ENCODE results near the gene CREB3L2. TPM values are rescaled to one million over a fixed set of nuclear protein-coding genes. Genes with fewer than 3 reads are reported as not detected.
A peak's percentile ranks its signal among the peaks of the same experiment; 100 is the strongest.

The CREB3L2 gene
- total RNA-seq, 1 experiment from 2014 or later, result 49.8 TPM

GRCh38 chr7:137981668-137982067 lies 20.2 kb downstream of the CREB3L2 start:
- ATAC-seq, result no peak
- intact Hi-C loops (cut with micrococcal nuclease), result no loop called here
- H3K36me3 ChIP-seq (ENCODE audit: control insufficient read depth in 1 of 2, insufficient read depth in 2 of 2, low read length in 2 of 2), result no peaks in the 10 kb centered on the region
- DNase-seq (ENCODE audit: low read depth, low spot score), result no peak
- BruUV-seq (replicated peaks), result no TSS peak
- no peak overlapping the region for H2AFZ ChIP-seq (ENCODE audit: low read depth, low read length, poor library complexity, severe bottlenecking)
- no peaks in the 10 kb centered on the region for H3K27me3 ChIP-seq (ENCODE audit: insufficient read depth, low read length)
- ChIA-PET POLR2A (no interaction called here), RAD21 (ENCODE audit: low non-redundant PET in 1 of 2, low total read pairs in 2 of 2, uncharacterized antibody in 2 of 2, unreplicated experiment in 2 of 2) (no interaction called here), CTCF (no interaction called here)
- peaks cover 40 to 54% of the 10 kb centered on the region in 2 experiments for H3K4me1 ChIP-seq (ENCODE audit: control insufficient read depth in 1 of 2, insufficient read depth in 2 of 2, low read length in 2 of 2)
- H4K20me1 ChIP-seq (ENCODE audit: insufficient read depth), result no peaks in the 10 kb centered on the region
- peaks cover 10% of the 10 kb centered on the region for H3K79me2 ChIP-seq (ENCODE audit: insufficient read depth, low read length)
- no peaks in the 10 kb centered on the region for H3K9me2 ChIP-seq (ENCODE audit: insufficient read depth)
- H3K27ac ChIP-seq (ENCODE audit: low read depth, low read length), result no peak overlapping the region
- no peaks in the 10 kb centered on the region for H3K9me3 ChIP-seq (ENCODE audit: control insufficient read depth in 1 of 2, insufficient read depth in 1 of 2, low read depth in 1 of 2, low read length in 2 of 2)
- H3K4me3 ChIP-seq (replicated peaks in 1 of 2; ENCODE audit: low read depth in 1 of 2, low read length in 2 of 2), result no peak overlapping the region
- H3K9ac ChIP-seq (ENCODE audit: low read length), result no peak overlapping the region
- no peak for TF ChIP-seq TCF7L2 (IDR thresholded peaks at IDR 0.05; ENCODE audit: borderline replicate concordance, extremely low read depth, insufficient read depth, insufficient read length)
- H3K4me2 ChIP-seq (ENCODE audit: low read length), result peak overlapping the region; percentile 5

GRCh38 chr7:137981175-137981574 lies 20.7 kb downstream of the CREB3L2 start:
- POLR2A ChIA-PET, result no interaction called here
- Histone ChIP-seq H3K4me1 (ENCODE audit: control insufficient read depth in 1 of 2, insufficient read depth in 2 of 2, low read length in 2 of 2) (peaks cover 40 to 56% of the 10 kb centered on the region in 2 experiments), H2AFZ (ENCODE audit: low read depth, low read length, poor library complexity, severe bottlenecking) (no peak overlapping the region), H3K27me3 (ENCODE audit: insufficient read depth, low read length) (no peaks in the 10 kb centered on the region), H3K9ac (ENCODE audit: low read length) (no peak overlapping the region), H3K27ac (ENCODE audit: low read depth, low read length) (no peak overlapping the region), H3K9me3 (ENCODE audit: control insufficient read depth in 1 of 2, insufficient read depth in 1 of 2, low read depth in 1 of 2, low read length in 2 of 2) (no peaks in the 10 kb centered on the region), H3K9me2 (ENCODE audit: insufficient read depth) (no peaks in the 10 kb centered on the region), H3K4me2 (ENCODE audit: low read length) (peak overlapping the region; percentile 5), H3K4me3 (replicated peaks in 1 of 2; ENCODE audit: low read depth in 1 of 2, low read length in 2 of 2) (no peak overlapping the region), H4K20me1 (ENCODE audit: insufficient read depth) (no peaks in the 10 kb centered on the region), H3K79me2 (ENCODE audit: insufficient read depth, low read length) (peaks cover 7% of the 10 kb centered on the region), H3K36me3 (ENCODE audit: control insufficient read depth in 1 of 2, insufficient read depth in 2 of 2, low read length in 2 of 2) (no peaks in the 10 kb centered on the region)
- ATAC-seq (no peak), DNase-seq (ENCODE audit: low read depth, low spot score) (no peak)
- TF ChIP-seq CEBPB (IDR thresholded peaks at IDR 0.05; ENCODE audit: low read depth), result no peak
- TF ChIP-seq EZH2phosphoT487 (IDR thresholded peaks at IDR 0.05; ENCODE audit: borderline replicate concordance), result no peak
- TF ChIP-seq CBX3 (IDR thresholded peaks at IDR 0.05; ENCODE audit: low read depth), result no peak
- TF ChIP-seq EGR1 (IDR thresholded peaks at IDR 0.05; ENCODE audit: low read depth), result no peak
- no peak for TF ChIP-seq FOSL1 (IDR thresholded peaks at IDR 0.05; ENCODE audit: low read depth)
- TF ChIP-seq RAD21 (IDR thresholded peaks at IDR 0.05; ENCODE audit: low read depth), result no peak
- TF ChIP-seq CTCF (IDR thresholded peaks at IDR 0.05 in 2 of 3, conservative IDR thresholded peaks at IDR 0.05 in 1 of 3; ENCODE audit: borderline replicate concordance in 1 of 3, insufficient read depth in 1 of 3, low read depth in 2 of 3, low read length in 2 of 3), result no peak
- TF ChIP-seq SRF (IDR thresholded peaks at IDR 0.05; ENCODE audit: low read depth), result no peak
- no peak for TF ChIP-seq POLR2A (IDR thresholded peaks at IDR 0.05; ENCODE audit: borderline replicate concordance, extremely low read depth, insufficient read depth, insufficient read length)
- TF ChIP-seq JUND (IDR thresholded peaks at IDR 0.05), result no peak
- TF ChIP-seq SP1 (IDR thresholded peaks at IDR 0.05; ENCODE audit: low read depth), result no peak
- no peak for TF ChIP-seq SIN3A (IDR thresholded peaks at IDR 0.05; ENCODE audit: low read depth)
- no peak for TF ChIP-seq ELF1 (IDR thresholded peaks at IDR 0.05; ENCODE audit: borderline replicate concordance, low read depth)
- TF ChIP-seq POLR2AphosphoS5 (IDR thresholded peaks at IDR 0.05; ENCODE audit: low read depth, low read length), result no peak
- TF ChIP-seq ATF3 (IDR thresholded peaks at IDR 0.05), result no peak
- TF ChIP-seq ZNF274 (IDR thresholded peaks at IDR 0.05; ENCODE audit: low read depth, low read length), result no peak
- no peak for TF ChIP-seq TCF7L2 (IDR thresholded peaks at IDR 0.05; ENCODE audit: borderline replicate concordance, extremely low read depth, insufficient read depth, insufficient read length)
- no peak for TF ChIP-seq EZH2 (IDR thresholded peaks at IDR 0.05)
- intact Hi-C loops (cut with micrococcal nuclease), result no loop called here
- BruUV-seq (replicated peaks), result no TSS peak
- RAD21 ChIA-PET (ENCODE audit: low non-redundant PET in 1 of 2, low total read pairs in 2 of 2, uncharacterized antibody in 2 of 2, unreplicated experiment in 2 of 2), result no interaction called here
- CTCF ChIA-PET, result no interaction called here

All from HCT116 (cell line).